Upper lobe of left lung (tissue), 4 donors: Measurements from ENCODE around the gene MYO5B.

Experiments
- EP300 ChIP-seq, 4 donors: sonication (generic); formaldehyde crosslinking; IDR thresholded peaks; one replicate each; pipeline ENCODE4 v1.5.1; 2017; ENCODE audit warnings: antibody characterized with exemption in 4 of 4, control low read depth in 2 of 4
- POLR2A ChIP-seq, 4 donors: fragments of 450-650 bp; IDR thresholded peaks; one replicate each; pipeline ENCODE4 v1.5.1; 2016 to 2017; ENCODE audit warnings: antibody characterized with exemption in 4 of 4, mild to moderate bottlenecking in 2 of 4
- POLR2AphosphoS5 ChIP-seq, 2 donors: sonication (generic); formaldehyde crosslinking; IDR thresholded peaks; one replicate each; pipeline ENCODE4 v1.5.1; 2017; ENCODE audit warnings: antibody characterized with exemption in 2 of 2
- TF ChIP-seq, protein P1 (sequence below), 6 experiments: fragments of 450-650 bp in 4 of 6; fragments of 200-600 bp in 2 of 6; sonication (generic) in 2 of 6; IDR thresholded peaks; one replicate each; pipeline ENCODE4 v1.5.1; 2016 to 2019; ENCODE audit warnings: antibody characterized with exemption in 6 of 6

DNA sequence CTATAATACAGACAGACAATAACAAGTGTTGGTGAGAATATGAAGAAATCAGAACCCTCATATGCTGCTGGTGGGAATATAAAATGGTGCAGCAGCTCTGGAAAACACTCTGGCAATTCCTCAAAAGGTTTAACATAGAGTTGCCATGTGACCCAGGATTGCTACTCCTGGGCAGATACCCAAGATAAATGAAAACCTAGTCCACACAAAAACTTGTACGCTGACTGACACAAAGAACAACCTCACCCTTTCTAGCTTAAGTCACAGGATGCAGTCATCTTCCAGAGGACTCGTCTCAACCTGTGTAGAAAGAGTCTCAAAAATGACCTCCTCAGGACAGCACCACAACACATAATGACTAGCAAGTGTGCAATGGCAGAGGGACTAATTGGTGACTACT lies 310.0 kb downstream of the MYO5B start:
- TF ChIP-seq POLR2A (IDR thresholded peaks at IDR 0.05) (no peak), EP300 (IDR thresholded peaks at IDR 0.05) (no peak), POLR2AphosphoS5 (IDR thresholded peaks at IDR 0.05) (no peak)
- TF ChIP-seq, protein P1, sequence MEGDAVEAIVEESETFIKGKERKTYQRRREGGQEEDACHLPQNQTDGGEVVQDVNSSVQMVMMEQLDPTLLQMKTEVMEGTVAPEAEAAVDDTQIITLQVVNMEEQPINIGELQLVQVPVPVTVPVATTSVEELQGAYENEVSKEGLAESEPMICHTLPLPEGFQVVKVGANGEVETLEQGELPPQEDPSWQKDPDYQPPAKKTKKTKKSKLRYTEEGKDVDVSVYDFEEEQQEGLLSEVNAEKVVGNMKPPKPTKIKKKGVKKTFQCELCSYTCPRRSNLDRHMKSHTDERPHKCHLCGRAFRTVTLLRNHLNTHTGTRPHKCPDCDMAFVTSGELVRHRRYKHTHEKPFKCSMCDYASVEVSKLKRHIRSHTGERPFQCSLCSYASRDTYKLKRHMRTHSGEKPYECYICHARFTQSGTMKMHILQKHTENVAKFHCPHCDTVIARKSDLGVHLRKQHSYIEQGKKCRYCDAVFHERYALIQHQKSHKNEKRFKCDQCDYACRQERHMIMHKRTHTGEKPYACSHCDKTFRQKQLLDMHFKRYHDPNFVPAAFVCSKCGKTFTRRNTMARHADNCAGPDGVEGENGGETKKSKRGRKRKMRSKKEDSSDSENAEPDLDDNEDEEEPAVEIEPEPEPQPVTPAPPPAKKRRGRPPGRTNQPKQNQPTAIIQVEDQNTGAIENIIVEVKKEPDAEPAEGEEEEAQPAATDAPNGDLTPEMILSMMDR (IDR thresholded peaks at IDR 0.05) = no peak
